ENCODE results near the gene TRIP4. TPM values are rescaled to one million over a fixed set of nuclear protein-coding genes. Genes with fewer than 3 reads are reported as not detected.
"Not testable (repeated sequence)": the region's sequence is repeated elsewhere in the genome, so short reads cannot be mapped to it uniquely, and the experiment has no call there.

The TRIP4 gene
- total RNA-seq, 1 donor from 2014 or later: 46.1 TPM

- H3K36me3 Mint-ChIP-seq (ENCODE audit: low read depth, unreplicated experiment): no peaks in the 10 kb centered on the region
- DNase-seq (ENCODE audit: low spot score): no peak
- H3K27ac Mint-ChIP-seq (ENCODE audit: unreplicated experiment): no peak overlapping the region
- H3K9me3 Mint-ChIP-seq (ENCODE audit: unreplicated experiment): no peaks in the 10 kb centered on the region
- peaks cover 1% of the 10 kb centered on the region for H3K4me1 Mint-ChIP-seq (ENCODE audit: unreplicated experiment)
- H3K4me3 Mint-ChIP-seq (ENCODE audit: unreplicated experiment): no peak overlapping the region
- no peak for TF ChIP-seq CTCF (IDR thresholded peaks at IDR 0.05; ENCODE audit: unreplicated experiment)
- H3K27me3 Mint-ChIP-seq (ENCODE audit: unreplicated experiment): no peaks in the 10 kb centered on the region
Measured at GRCh38 chr15:64490598-64491259, 103.1 kb downstream of the TRIP4 start.

GRCh38 chr15:64493641-64494040 is 106.0 kb downstream of the TRIP4 start:
- no peaks in the 10 kb centered on the region for H3K36me3 Mint-ChIP-seq (ENCODE audit: low read depth, unreplicated experiment)
- H3K4me3 Mint-ChIP-seq (ENCODE audit: unreplicated experiment): no peak overlapping the region
- no peak for TF ChIP-seq CTCF (IDR thresholded peaks at IDR 0.05; ENCODE audit: unreplicated experiment)
- no peak overlapping the region for H3K27ac Mint-ChIP-seq (ENCODE audit: unreplicated experiment)
- H3K9me3 Mint-ChIP-seq (ENCODE audit: unreplicated experiment): no peaks in the 10 kb centered on the region
- H3K4me1 Mint-ChIP-seq (ENCODE audit: unreplicated experiment): peaks cover 6% of the 10 kb centered on the region
- DNase-seq (ENCODE audit: low spot score): no peak
- peaks cover 2% of the 10 kb centered on the region for H3K27me3 Mint-ChIP-seq (ENCODE audit: unreplicated experiment)

GRCh38 chr15:64495968-64496367 is 108.3 kb downstream of the TRIP4 start:
- H3K4me1 Mint-ChIP-seq (ENCODE audit: unreplicated experiment): peaks cover 11% of the 10 kb centered on the region
- H3K36me3 Mint-ChIP-seq (ENCODE audit: low read depth, unreplicated experiment): peaks cover 22% of the 10 kb centered on the region
- H3K27ac Mint-ChIP-seq (ENCODE audit: unreplicated experiment); H3K27me3 Mint-ChIP-seq (ENCODE audit: unreplicated experiment); H3K4me3 Mint-ChIP-seq (ENCODE audit: unreplicated experiment); DNase-seq (ENCODE audit: low spot score); H3K9me3 Mint-ChIP-seq (ENCODE audit: unreplicated experiment): not testable (repeated sequence)

GRCh38 chr15:64500695-64501395 is 113.2 kb downstream of the TRIP4 start:
- peak overlapping the region; percentile 75 for H3K27ac Mint-ChIP-seq (ENCODE audit: unreplicated experiment)

GRCh38 chr15:64501396-64501715 is 113.7 kb downstream of the TRIP4 start:
- Mint-ChIP-seq H3K27me3 (ENCODE audit: unreplicated experiment) (peaks cover 6% of the 10 kb centered on the region), H3K27ac (ENCODE audit: unreplicated experiment) (peak overlapping the region; percentile 75)
- no peak for TF ChIP-seq CTCF (IDR thresholded peaks at IDR 0.05; ENCODE audit: unreplicated experiment)

More at GRCh38 chr15:64500695-64501395, 113.2 kb downstream of the TRIP4 start:
- no peak for TF ChIP-seq CTCF (IDR thresholded peaks at IDR 0.05; ENCODE audit: unreplicated experiment)
- no peak overlapping the region for H3K4me3 Mint-ChIP-seq (ENCODE audit: unreplicated experiment)
- no peak for DNase-seq (ENCODE audit: low spot score)
- peaks cover 6% of the 10 kb centered on the region for H3K27me3 Mint-ChIP-seq (ENCODE audit: unreplicated experiment)
- H3K36me3 Mint-ChIP-seq (ENCODE audit: low read depth, unreplicated experiment): peaks cover 27% of the 10 kb centered on the region
- H3K9me3 Mint-ChIP-seq (ENCODE audit: unreplicated experiment): no peaks in the 10 kb centered on the region
- peaks cover 29% of the 10 kb centered on the region for H3K4me1 Mint-ChIP-seq (ENCODE audit: unreplicated experiment)

More at GRCh38 chr15:64501396-64501715, 113.7 kb downstream of the TRIP4 start:
- H3K9me3 Mint-ChIP-seq (ENCODE audit: unreplicated experiment): no peaks in the 10 kb centered on the region
- H3K4me1 Mint-ChIP-seq (ENCODE audit: unreplicated experiment): peaks cover 24% of the 10 kb centered on the region
- peaks cover 27% of the 10 kb centered on the region for H3K36me3 Mint-ChIP-seq (ENCODE audit: low read depth, unreplicated experiment)
- no peak for DNase-seq (ENCODE audit: low spot score)
- no peak overlapping the region for H3K4me3 Mint-ChIP-seq (ENCODE audit: unreplicated experiment)
